ENCODE measurements around the gene GTF2H1.
"Not testable (repeated sequence)": the region's sequence is repeated elsewhere in the genome, so short reads cannot be mapped to it uniquely, and the experiment has no call there.

Gene GTF2H1

DNA sequence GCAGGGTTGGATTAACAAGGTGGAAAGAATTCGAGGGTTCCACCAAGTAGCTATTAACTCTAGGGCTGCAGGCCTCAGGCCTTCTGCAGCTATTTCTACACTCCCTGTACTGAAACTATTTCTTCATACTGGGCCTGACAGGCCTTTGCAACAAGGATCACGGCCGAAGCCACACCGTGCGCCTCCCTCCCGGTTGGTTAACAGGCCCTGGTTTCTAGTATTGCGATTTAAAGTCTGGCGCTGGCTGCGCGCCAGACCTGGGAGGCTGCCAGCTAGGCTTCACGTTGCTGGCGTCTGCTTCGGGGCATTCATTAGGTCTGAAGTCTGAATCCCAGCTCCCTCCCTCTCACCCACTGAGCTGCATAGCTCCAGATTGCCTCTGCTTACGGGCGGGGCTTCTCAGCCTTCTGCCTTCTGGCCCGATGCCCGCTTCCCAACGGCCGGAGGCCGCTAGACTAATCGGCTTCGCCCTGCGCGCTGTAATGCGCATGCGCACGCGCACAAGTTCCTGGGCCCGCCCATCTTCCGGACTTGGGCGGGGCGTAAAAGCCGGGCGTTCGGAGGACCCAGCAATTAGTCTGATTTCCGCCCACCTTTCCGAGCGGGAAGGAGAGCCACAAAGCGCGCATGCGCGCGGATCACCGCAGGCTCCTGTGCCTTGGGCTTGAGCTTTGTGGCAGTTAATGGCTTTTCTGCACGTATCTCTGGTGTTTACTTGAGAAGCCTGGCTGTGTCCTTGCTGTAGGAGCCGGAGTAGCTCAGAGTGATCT lies 73.6 kb downstream of the GTF2H1 start:
- peak overlapping the region; percentile 99 for H3K4me3 ChIP-seq (ENCODE audit: low read length)
- TF ChIP-seq, protein P1, sequence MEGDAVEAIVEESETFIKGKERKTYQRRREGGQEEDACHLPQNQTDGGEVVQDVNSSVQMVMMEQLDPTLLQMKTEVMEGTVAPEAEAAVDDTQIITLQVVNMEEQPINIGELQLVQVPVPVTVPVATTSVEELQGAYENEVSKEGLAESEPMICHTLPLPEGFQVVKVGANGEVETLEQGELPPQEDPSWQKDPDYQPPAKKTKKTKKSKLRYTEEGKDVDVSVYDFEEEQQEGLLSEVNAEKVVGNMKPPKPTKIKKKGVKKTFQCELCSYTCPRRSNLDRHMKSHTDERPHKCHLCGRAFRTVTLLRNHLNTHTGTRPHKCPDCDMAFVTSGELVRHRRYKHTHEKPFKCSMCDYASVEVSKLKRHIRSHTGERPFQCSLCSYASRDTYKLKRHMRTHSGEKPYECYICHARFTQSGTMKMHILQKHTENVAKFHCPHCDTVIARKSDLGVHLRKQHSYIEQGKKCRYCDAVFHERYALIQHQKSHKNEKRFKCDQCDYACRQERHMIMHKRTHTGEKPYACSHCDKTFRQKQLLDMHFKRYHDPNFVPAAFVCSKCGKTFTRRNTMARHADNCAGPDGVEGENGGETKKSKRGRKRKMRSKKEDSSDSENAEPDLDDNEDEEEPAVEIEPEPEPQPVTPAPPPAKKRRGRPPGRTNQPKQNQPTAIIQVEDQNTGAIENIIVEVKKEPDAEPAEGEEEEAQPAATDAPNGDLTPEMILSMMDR (IDR thresholded peaks at IDR 0.05; ENCODE audit: insufficient read depth, low read depth, low read length, missing control alignments) = no peak
- peak; percentile 97 for DNase-seq (ENCODE audit: low read depth)

DNA sequence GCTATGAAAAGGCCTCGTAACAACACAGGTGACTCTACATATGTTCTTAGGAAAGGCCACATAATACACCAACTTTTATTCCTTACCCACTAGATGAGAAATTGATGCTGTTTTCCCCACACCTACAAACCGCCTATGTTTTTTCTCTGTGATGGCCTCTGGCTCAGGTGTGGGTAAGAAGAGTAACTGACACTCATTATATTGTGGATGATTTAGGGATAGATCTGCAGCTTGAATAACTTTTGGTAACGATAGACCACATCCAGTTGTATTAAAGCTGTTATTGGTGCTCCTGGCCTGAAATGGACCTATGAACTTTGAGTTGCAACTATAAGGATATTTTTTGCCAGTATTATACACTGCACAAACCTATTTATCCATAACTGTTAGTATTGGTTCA lies 75.6 kb downstream of the GTF2H1 start:
- H3K4me3 ChIP-seq (ENCODE audit: low read length) = no peak overlapping the region
- TF ChIP-seq, protein P1 (IDR thresholded peaks at IDR 0.05; ENCODE audit: insufficient read depth, low read depth, low read length, missing control alignments) = no peak
- DNase-seq (ENCODE audit: low read depth) = no peak

DNA sequence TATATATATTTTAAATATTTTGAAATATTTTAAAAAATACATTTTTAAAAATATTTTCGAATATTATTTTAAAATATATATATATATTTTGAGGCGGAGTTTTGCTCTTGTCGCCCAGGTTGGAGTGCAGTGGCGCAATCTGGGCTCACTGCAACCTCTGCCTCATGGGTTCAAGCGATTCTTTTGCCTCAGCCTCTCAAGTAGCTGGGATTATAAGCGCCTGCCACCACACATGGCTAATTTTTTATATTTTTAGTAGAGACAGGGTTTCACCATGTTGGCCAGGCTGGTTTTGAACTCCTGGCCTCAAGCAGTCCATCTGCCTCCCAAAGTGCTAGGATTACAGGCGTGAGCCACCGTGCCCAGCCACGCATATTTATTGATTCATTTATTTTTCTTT lies 78.7 kb downstream of the GTF2H1 start:
- H3K4me3 ChIP-seq (ENCODE audit: low read length); DNase-seq (ENCODE audit: low read depth): not testable (repeated sequence)

DNA sequence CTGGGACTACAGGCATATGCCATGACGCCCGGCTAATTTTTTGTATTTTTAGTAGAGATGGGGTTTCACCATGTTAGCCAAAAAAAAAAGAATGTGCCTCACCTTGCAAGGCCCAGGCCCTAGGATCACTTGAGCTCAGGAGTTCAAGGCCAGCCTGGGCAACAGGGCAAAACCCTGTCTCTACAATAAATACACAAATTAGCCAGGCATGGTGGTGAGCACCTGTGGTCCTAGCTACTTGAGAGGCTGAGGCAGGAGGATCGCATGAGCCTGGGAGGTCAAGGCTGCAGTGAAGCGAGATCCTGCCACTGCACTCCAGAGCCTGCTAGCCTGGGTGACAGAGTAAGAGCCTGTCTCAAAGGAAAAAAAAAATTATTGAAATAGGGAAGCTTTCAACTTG lies 81.7 kb downstream of the GTF2H1 start:
- TF ChIP-seq, protein P1 (IDR thresholded peaks at IDR 0.05; ENCODE audit: insufficient read depth, low read depth, low read length, missing control alignments) = no peak
- no peak for DNase-seq (ENCODE audit: low read depth)
- no peak overlapping the region for H3K4me3 ChIP-seq (ENCODE audit: low read length)

DNA sequence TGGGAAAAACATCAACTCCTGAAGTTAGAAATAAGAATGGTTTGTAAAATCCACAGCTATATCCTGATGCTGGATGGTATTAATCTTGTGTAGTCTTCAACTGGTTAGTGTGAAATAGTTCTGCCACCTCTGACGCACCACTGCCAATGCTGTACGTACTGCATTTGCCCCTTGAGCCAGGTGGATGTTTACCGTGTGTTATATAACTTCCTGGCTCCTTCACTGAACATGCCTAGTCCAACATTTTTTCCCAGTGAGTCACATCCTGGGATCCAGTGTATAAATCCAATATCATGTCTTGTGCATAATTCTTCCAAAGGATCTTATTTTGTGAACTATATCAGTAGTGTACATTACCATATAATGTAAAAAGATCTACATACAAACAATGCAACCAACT lies 85.0 kb downstream of the GTF2H1 start:
- H3K4me3 ChIP-seq (ENCODE audit: low read length) = not testable (repeated sequence)
- peak; percentile 82 for DNase-seq (ENCODE audit: low read depth)

DNA sequence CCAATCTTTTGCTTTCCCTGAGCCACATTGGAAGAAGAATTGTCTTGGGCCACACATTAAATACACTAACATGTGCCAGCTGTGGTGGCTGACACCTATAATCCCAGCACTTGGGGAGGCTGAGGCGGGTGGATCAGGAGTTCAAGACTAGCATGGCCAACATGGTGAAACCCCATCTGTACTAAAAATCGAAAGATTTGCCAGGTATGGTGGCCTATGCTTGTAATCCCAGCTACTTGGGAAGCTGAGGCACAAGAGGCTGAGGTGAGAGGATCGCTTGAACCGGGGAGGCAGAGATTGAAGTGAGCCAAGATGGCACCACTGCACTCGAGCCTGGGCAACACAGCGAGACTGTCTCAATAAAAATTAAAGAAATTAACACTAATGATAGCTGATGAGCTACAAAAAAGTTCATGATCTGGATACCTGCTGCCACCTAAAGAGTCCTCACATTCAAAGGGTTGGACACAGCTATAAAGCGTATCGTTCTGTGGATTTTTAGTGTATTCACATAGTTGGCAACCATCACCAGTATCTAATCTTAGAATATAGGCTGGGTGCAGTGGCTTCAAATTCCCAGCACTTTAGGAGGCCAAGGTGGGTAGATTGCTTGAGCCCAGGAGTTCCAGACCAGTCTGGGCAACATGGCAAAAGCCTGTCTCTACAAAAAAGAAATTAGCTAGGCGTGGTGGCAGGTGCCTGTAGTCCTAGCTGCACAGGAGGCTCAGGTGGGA lies 86.4 kb downstream of the GTF2H1 start:
- DNase-seq (ENCODE audit: low read depth) = peak; percentile 36
- TF ChIP-seq, protein P1 (IDR thresholded peaks at IDR 0.05; ENCODE audit: insufficient read depth, low read depth, low read length, missing control alignments) = no peak
- H3K4me3 ChIP-seq (ENCODE audit: low read length) = no peak overlapping the region

DNA sequence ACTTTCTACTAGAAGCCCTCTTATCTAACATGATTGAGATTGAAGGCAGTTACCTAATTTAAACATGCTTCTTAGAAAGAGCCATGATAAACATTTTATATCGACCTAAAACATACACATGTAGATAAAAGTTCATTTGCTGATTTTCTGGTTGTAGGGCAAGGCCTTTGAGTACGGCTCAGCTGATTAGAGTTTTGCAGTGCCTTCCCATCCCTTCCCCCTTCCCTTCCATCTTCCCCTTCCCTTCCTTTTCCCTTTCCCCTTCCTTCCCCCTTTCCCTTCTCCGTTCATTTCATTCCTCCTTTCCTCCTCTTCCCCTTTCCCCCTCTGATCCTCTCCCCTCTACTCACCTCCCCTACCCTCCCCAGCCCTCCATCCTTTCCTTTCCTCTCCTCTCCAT lies 94.1 kb downstream of the GTF2H1 start:
- TF ChIP-seq, protein P1 (IDR thresholded peaks at IDR 0.05; ENCODE audit: insufficient read depth, low read depth, low read length, missing control alignments) = no peak
- H3K4me3 ChIP-seq (ENCODE audit: low read length) = no peak overlapping the region
- DNase-seq (ENCODE audit: low read depth) = no peak

Data from epithelial cell of esophagus (primary cell).